GM18505 (cell line): ENCODE data around the gene AASS.

Experiments
- ATAC-seq: cut with Tn5 transposase; IDR thresholded peaks from one replicate; pipeline ENCODE4 v1.9.1; 2021; ENCODE audit not compliant: unreplicated experiment
- POLR2A ChIP-seq: IDR thresholded peaks from 4 replicates; pipeline ENCODE4 v1.6.1; 2011; ENCODE audit warnings: borderline replicate concordance; ENCODE audit not compliant: insufficient read depth, insufficient read length; ENCODE audit errors: extremely low read depth

AASS gene

GRCh38 chr7:122054393-122054792 lies 89.7 kb downstream of the AASS start:
- ATAC-seq = no peak
- no peak for TF ChIP-seq POLR2A

GRCh38 chr7:122046402-122046801 lies 97.6 kb downstream of the AASS start:
- TF ChIP-seq POLR2A = no peak

GRCh38 chr7:122040147-122040546 lies 103.9 kb downstream of the AASS start:
- TF ChIP-seq POLR2A = no peak
- ATAC-seq = no peak

More at GRCh38 chr7:122046402-122046801, 97.6 kb downstream of the AASS start:
- no peak for ATAC-seq

- no peak for ATAC-seq
Measured at GRCh38 chr7:122038904-122039303, 105.1 kb downstream of the AASS start.

GRCh38 chr7:122038134-122038533 lies 105.9 kb downstream of the AASS start:
- no peak for ATAC-seq
- TF ChIP-seq POLR2A = no peak

More at GRCh38 chr7:122038904-122039303, 105.1 kb downstream of the AASS start:
- TF ChIP-seq POLR2A = no peak

GRCh38 chr7:122035876-122036275 lies 108.2 kb downstream of the AASS start:
- no peak for ATAC-seq
- TF ChIP-seq POLR2A = no peak

- no peak for TF ChIP-seq POLR2A
- ATAC-seq = no peak
Measured at GRCh38 chr7:122033641-122034040, 110.4 kb downstream of the AASS start.

- ATAC-seq = no peak
- TF ChIP-seq POLR2A = no peak
Measured at GRCh38 chr7:122027058-122027457, 117.0 kb downstream of the AASS start.
